GM11168 (cell line): ENCODE results near the gene SH3BP5.

Source experiments
- in situ Hi-C: fragments of 300-500 bp; cut with MboI; formaldehyde crosslinking; loops from one replicate; pipeline ENCODE4 v1.12.0; 2022; ENCODE audit warnings: low sequenced_read_pairs; ENCODE audit not compliant: unreplicated experiment

The SH3BP5 gene

GRCh38 chr3:15327941-15328340, 4.4 kb downstream of the SH3BP5 start:
- in situ Hi-C loops: no loop called here

GRCh38 chr3:15326673-15327072, 5.7 kb downstream of the SH3BP5 start:
- in situ Hi-C loops: no loop called here

- in situ Hi-C loops: no loop called here
These were observed 6.3 kb downstream of the SH3BP5 start for GRCh38 chr3:15326037-15326436.

- in situ Hi-C loops: no loop called here
These were observed 7.2 kb downstream of the SH3BP5 start for GRCh38 chr3:15325228-15325627.

- in situ Hi-C loops: no loop called here
These were observed 8.0 kb downstream of the SH3BP5 start for GRCh38 chr3:15324379-15324808.

GRCh38 chr3:15323063-15323462, 9.3 kb downstream of the SH3BP5 start:
- in situ Hi-C loops: no loop called here

- in situ Hi-C loops: no loop called here
These were observed 11.0 kb downstream of the SH3BP5 start for GRCh38 chr3:15321349-15321748.

- in situ Hi-C loops: no loop called here
These were observed 12.8 kb downstream of the SH3BP5 start for GRCh38 chr3:15319575-15319974.

- in situ Hi-C loops: no loop called here
These were observed 13.2 kb downstream of the SH3BP5 start for GRCh38 chr3:15319136-15319535.

GRCh38 chr3:15318661-15319060, 13.7 kb downstream of the SH3BP5 start:
- in situ Hi-C loops: no loop called here

GRCh38 chr3:15316998-15317435, 15.4 kb downstream of the SH3BP5 start:
- in situ Hi-C loops: no loop called here

GRCh38 chr3:15315003-15315402, 17.4 kb downstream of the SH3BP5 start:
- in situ Hi-C loops: no loop called here

- in situ Hi-C loops: no loop called here
These were observed 18.1 kb downstream of the SH3BP5 start for GRCh38 chr3:15314276-15314675.

- in situ Hi-C loops: no loop called here
These were observed 18.9 kb downstream of the SH3BP5 start for GRCh38 chr3:15313461-15313860.

- in situ Hi-C loops: no loop called here
These were observed 19.8 kb downstream of the SH3BP5 start for GRCh38 chr3:15312550-15312949.

GRCh38 chr3:15310491-15311370, 21.7 kb downstream of the SH3BP5 start:
- in situ Hi-C loops: no loop called here

GRCh38 chr3:15309662-15310335, 22.6 kb downstream of the SH3BP5 start:
- in situ Hi-C loops: no loop called here

- in situ Hi-C loops: no loop called here
These were observed 24.8 kb downstream of the SH3BP5 start for GRCh38 chr3:15307580-15307979.

- in situ Hi-C loops: no loop called here
These were observed 25.4 kb downstream of the SH3BP5 start for GRCh38 chr3:15306979-15307359.

GRCh38 chr3:15305359-15305844, 27.0 kb downstream of the SH3BP5 start:
- in situ Hi-C loops: no loop called here

GRCh38 chr3:15303728-15304127, 28.7 kb downstream of the SH3BP5 start:
- in situ Hi-C loops: no loop called here
